Adrenal gland (tissue), 12 donors: ENCODE data around the gene CORO2A. TPM values are rescaled to one million over a fixed set of nuclear protein-coding genes. Genes with fewer than 3 reads are reported as not detected.

Experiments used
- DNase-seq, 7 donors: peaks; one replicate each; pipeline ENCODE4 v3.0.0-alpha.2; 2019 to 2020
- H3K27ac ChIP-seq, 5 donors: fragments of 200-600 bp; sonication (generic) in 4 of 5; 1 replicate in 3 of 5; 2 replicates in 2 of 5; pipeline versions ENCODE4 v1.5.1 to v1.8.0; 2016 to 2020; ENCODE audit warnings: mild to moderate bottlenecking in 1 of 5
- H3K27me3 ChIP-seq: fragments of 200-600 bp; 2 replicates; pipeline ENCODE4 v1.8.0; 2021
- H3K36me3 ChIP-seq, 2 donors: fragments of 200-600 bp; replicated peaks in 1 of 2; 1 replicate in 1 of 2; 2 replicates in 1 of 2; pipeline versions ENCODE4 v1.5.1 to v1.8.0; 2018 to 2022
- H3K4me1 ChIP-seq, 2 donors: fragments of 200-600 bp; replicated peaks in 1 of 2; 1 replicate in 1 of 2; 2 replicates in 1 of 2; pipeline versions ENCODE4 v1.5.1 to v1.8.0; 2018 to 2021
- H3K4me3 ChIP-seq, 4 donors: fragments of 200-600 bp; sonication (generic) in 3 of 4; one replicate each; pipeline ENCODE4 v1.5.1; 2016 to 2018
- H3K9me3 ChIP-seq, 3 donors: fragments of 200-600 bp; sonication (generic) in 1 of 3; replicated peaks in 1 of 3; 1 replicate in 2 of 3; 2 replicates in 1 of 3; pipeline versions ENCODE4 v1.5.1 to v1.8.0; 2016 to 2021
- POLR2A ChIP-seq, 2 donors: fragments of 450-650 bp; IDR thresholded peaks; one replicate each; pipeline ENCODE4 v1.6.1; 2017; ENCODE audit warnings: antibody characterized with exemption in 2 of 2, mild to moderate bottlenecking in 2 of 2, moderate library complexity in 1 of 2
- WGBS, 4 donors: extraction: QIAGEN DNeasy Blood & Tissue Kit in 2 of 4; methylation state at CpG; one replicate each; pipeline versions ENCODE4 v1.1.5 to v1.1.7; 2013 to 2017; 5-methylcytosine and 5-hydroxymethylcytosine counted together
- intact Hi-C, 2 donors: fragments of 100-400 bp; cut with DNase I; formaldehyde crosslinking; loops; one replicate each; pipeline versions ENCODE4 v1.14.1 to v1.15.0; 2022 to 2023
- polyA plus RNA-seq, 3 donors: library from polyadenylated mRNA; stranded (reverse); fragments of 200-250 nt in 2 of 3; fragments of 350-450 nt in 1 of 3; fragmentation: Illumina TruSeq in 1 of 3; extraction: RNeasy Lipid Tissue Mini Kit (QIAGEN cat#74804) in 1 of 3; gene quantifications; one replicate each; pipeline ENCODE4 v1.2.3, GENCODE V29; 2013 to 2014
- total RNA-seq, 9 donors: library from RNA; depleted of rRNA in 4 of 9; stranded (reverse); fragments of >200 nt in 4 of 9; fragments of 120-200 nt in 1 of 9; fragmentation: NEBNext Ultra II Directional in 1 of 9; extraction: Animal tissue kit (Norgen Biotek cat#: 25700) in 1 of 9; gene quantifications; one replicate each; pipeline versions ENCODE4 v1.1.0 to v1.2.4, GENCODE V29; 2013 to 2023
- TF ChIP-seq, protein P1 (sequence below), 6 experiments: fragments of 450-650 bp in 4 of 6; fragments of 200-600 bp in 2 of 6; sonication (generic) in 1 of 6; IDR thresholded peaks; 1 replicate in 5 of 6; 2 replicates in 1 of 6; pipeline versions ENCODE4 v1.5.1 to v1.8.0; 2016 to 2021; ENCODE audit warnings: antibody characterized with exemption in 6 of 6, mild to moderate bottlenecking in 2 of 6, moderate library complexity in 1 of 6
- donor health status: healthy with polysubstance abuse.
- donor health status: Bipolar disorder and iron deficiency.
- donor health status: DM: yes; HTN: yes; CAD: no.
- donor health status: DM: no; HTN: no; CAD: no.
- donor health status: DM: no; HTN: no; CAD: no.
- donor health status: DM: yes; HTN: yes; CAD: no.

CORO2A gene
- total and polyA plus RNA-seq, 12 donors = 0.06 to 3.9 (median 1.2) TPM

GRCh38 chr9:98211260-98211659 is 18.8 kb upstream of the CORO2A start:
- intact Hi-C loops = no loop called here
- Histone ChIP-seq H3K27me3 (no peaks in the 10 kb centered on the region), H3K4me3 (no peak overlapping the region), H3K36me3 (no peaks in the 10 kb centered on the region), H3K9me3 (no peaks in the 10 kb centered on the region), H3K4me1 (peaks cover 6 to 12% of the 10 kb centered on the region in 2 donors), H3K27ac (no peak overlapping the region)
- 94 to 100% (median 97%) methylated on average over 3 of the region's 3 CpGs for WGBS, 4 donors
- no peak for DNase-seq
- no peak for TF ChIP-seq POLR2A (IDR thresholded peaks at IDR 0.05)
- TF ChIP-seq, protein P1, sequence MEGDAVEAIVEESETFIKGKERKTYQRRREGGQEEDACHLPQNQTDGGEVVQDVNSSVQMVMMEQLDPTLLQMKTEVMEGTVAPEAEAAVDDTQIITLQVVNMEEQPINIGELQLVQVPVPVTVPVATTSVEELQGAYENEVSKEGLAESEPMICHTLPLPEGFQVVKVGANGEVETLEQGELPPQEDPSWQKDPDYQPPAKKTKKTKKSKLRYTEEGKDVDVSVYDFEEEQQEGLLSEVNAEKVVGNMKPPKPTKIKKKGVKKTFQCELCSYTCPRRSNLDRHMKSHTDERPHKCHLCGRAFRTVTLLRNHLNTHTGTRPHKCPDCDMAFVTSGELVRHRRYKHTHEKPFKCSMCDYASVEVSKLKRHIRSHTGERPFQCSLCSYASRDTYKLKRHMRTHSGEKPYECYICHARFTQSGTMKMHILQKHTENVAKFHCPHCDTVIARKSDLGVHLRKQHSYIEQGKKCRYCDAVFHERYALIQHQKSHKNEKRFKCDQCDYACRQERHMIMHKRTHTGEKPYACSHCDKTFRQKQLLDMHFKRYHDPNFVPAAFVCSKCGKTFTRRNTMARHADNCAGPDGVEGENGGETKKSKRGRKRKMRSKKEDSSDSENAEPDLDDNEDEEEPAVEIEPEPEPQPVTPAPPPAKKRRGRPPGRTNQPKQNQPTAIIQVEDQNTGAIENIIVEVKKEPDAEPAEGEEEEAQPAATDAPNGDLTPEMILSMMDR (IDR thresholded peaks at IDR 0.05) = no peak

- DNase-seq = no peak
- TF ChIP-seq, protein P1 (IDR thresholded peaks at IDR 0.05) = no peak
- TF ChIP-seq POLR2A (IDR thresholded peaks at IDR 0.05) = no peak
- Histone ChIP-seq H3K27ac (no peak overlapping the region), H3K9me3 (no peaks in the 10 kb centered on the region), H3K36me3 (no peaks in the 10 kb centered on the region), H3K4me3 (no peak overlapping the region), H3K4me1 (peaks cover 5 to 8% of the 10 kb centered on the region in 2 donors), H3K27me3 (no peaks in the 10 kb centered on the region)
- WGBS, 4 donors = 95 to 100% (median 98%) methylated on average over 4 to 9 of the region's 9 CpGs
- intact Hi-C loops = no loop called here
These were observed 18.0 kb upstream of the CORO2A start for GRCh38 chr9:98210435-98210834.

DNA sequence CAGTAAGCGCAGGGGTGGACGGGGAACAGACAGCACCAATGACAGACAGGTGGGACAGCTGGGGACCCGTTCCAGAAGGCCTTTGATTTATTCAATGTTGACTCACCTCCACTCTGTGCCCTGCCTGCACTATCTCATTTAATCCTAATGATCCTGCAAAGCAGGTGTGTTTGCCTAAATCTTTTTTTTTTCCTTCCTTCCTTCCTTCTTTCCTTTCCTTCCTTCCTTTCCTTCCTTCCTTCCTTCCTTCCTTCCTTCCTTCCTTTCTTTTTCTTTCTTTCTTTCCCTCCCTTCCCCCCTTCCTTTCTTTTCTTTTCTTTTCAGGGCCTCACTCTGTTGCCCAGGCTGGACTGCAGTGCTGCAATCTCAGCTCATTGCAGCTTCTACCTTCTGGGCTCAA is 17.1 kb upstream of the CORO2A start:
- TF ChIP-seq POLR2A (IDR thresholded peaks at IDR 0.05) = no peak
- TF ChIP-seq, protein P1 (IDR thresholded peaks at IDR 0.05) = no peak
- H3K27me3 ChIP-seq = no peaks in the 10 kb centered on the region
- H3K36me3 ChIP-seq = no peaks in the 10 kb centered on the region
- no peak overlapping the region for H3K27ac ChIP-seq
- peaks cover 0 to under 1% of the 10 kb centered on the region in 2 donors for H3K4me1 ChIP-seq
- WGBS, 4 donors = 80 to 89% (median 83%) methylated on average over 2 to 3 of the region's 3 CpGs
- H3K9me3 ChIP-seq = no peaks in the 10 kb centered on the region
- no peak overlapping the region for H3K4me3 ChIP-seq
- intact Hi-C loops = loop anchor here (5.0 to 10.0 kb wide), 4 partner anchors 53 to 275 kb away; partner anchors contain the start of gene HEMGN (in 1 of the 2)
- no peak for DNase-seq

DNA sequence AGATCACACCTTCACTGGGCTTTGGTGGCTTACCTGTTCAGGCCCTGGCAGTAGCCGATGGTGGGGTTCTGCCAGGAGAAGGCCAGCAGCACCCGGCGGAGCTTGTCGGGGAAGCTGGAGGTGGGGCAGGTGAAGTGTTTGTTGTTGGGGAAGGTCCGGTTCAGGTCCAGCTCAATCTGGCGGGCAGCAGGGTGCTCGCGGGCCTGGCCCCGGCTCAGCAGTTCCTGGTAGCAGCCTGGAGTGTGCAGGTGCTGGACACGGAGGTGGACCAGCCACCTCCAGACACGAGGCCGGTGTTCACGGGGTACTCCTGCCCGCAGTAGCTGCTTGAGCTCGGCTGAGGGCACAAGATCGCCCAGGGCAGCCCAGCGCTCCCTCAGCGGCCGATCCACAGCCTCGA is 16.2 kb upstream of the CORO2A start:
- no peaks in the 10 kb centered on the region for H3K27me3 ChIP-seq
- no peak for TF ChIP-seq POLR2A (IDR thresholded peaks at IDR 0.05)
- TF ChIP-seq, protein P1 (IDR thresholded peaks at IDR 0.05) = no peak
- no peak overlapping the region for H3K4me3 ChIP-seq
- no peak overlapping the region for H3K27ac ChIP-seq
- 93 to 97% (median 96%) methylated on average over 3 to 20 of the region's 20 CpGs for WGBS, 4 donors
- no peaks in the 10 kb centered on the region for H3K9me3 ChIP-seq
- H3K4me1 ChIP-seq = no peaks in the 10 kb centered on the region
- no peaks in the 10 kb centered on the region for H3K36me3 ChIP-seq
- no peak for DNase-seq
- intact Hi-C loops = loop anchor here (5.0 to 10.0 kb wide), 4 partner anchors 54 to 274 kb away; partner anchors contain the start of gene HEMGN (in 1 of the 2)
